Kidney epithelial cell (primary cell): Measurements from ENCODE around the gene NFAM1. TPM values are rescaled to one million over a fixed set of nuclear protein-coding genes. Genes with fewer than 3 reads are reported as not detected.

Experiments used
- DNase-seq: peaks from one replicate; pipeline ENCODE4 v3.0.0-alpha.2; 2010; ENCODE audit warnings: low read depth
- H3K27me3 ChIP-seq: 2 replicates; pipeline ENCODE4 v1.6.0; 2011; ENCODE audit warnings: low read length; ENCODE audit not compliant: control insufficient read depth, insufficient read depth
- H3K36me3 ChIP-seq: 2 replicates; pipeline ENCODE4 v1.5.1; 2011; ENCODE audit warnings: low read length; ENCODE audit not compliant: control insufficient read depth, insufficient read depth
- H3K4me3 ChIP-seq: 2 replicates; pipeline ENCODE4 v1.5.1; 2011; ENCODE audit warnings: low read depth, mild to moderate bottlenecking, control low read depth, low read length
- total RNA-seq: library from RNA; depleted of rRNA; stranded (reverse); fragments of >200 nt; gene quantifications from 2 replicates; pipeline ENCODE4 v1.2.3, GENCODE V29; 2015
- TF ChIP-seq, protein P1 (sequence below): IDR thresholded peaks from 2 replicates; pipeline ENCODE4 v1.5.1; 2011; ENCODE audit warnings: mild to moderate bottlenecking, moderate library complexity, low read length, control low read depth, inconsistent platforms; ENCODE audit not compliant: insufficient read depth, poor library complexity, severe bottlenecking

NFAM1 gene
- total RNA-seq, 1 donor from 2014 or later, result under 0.01 TPM

DNA sequence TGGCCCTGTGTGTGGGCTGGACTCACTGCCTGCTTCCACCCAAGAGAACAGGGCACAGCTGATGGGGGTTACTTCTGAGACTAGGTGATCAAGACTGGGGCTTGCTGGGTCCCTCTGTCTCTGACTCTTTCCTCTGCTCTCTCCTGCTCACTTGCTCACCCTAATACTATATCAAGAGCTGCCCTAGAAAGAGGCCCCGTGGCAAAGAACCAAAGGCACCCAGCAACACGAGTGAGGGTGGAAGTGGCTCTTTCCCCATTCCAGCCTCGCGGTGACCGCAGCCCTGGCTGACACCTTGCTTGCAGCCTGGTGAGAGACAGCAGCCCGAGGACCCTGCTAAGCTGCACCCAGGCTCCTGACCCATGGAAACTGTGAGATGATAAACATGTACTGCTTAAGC lies 20.7 kb upstream of the NFAM1 start:
- Histone ChIP-seq H3K27me3 (peaks cover 15% of the 10 kb centered on the region), H3K36me3 (no peaks in the 10 kb centered on the region), H3K4me3 (no peak overlapping the region)
- DNase-seq, result no peak
- TF ChIP-seq, protein P1, sequence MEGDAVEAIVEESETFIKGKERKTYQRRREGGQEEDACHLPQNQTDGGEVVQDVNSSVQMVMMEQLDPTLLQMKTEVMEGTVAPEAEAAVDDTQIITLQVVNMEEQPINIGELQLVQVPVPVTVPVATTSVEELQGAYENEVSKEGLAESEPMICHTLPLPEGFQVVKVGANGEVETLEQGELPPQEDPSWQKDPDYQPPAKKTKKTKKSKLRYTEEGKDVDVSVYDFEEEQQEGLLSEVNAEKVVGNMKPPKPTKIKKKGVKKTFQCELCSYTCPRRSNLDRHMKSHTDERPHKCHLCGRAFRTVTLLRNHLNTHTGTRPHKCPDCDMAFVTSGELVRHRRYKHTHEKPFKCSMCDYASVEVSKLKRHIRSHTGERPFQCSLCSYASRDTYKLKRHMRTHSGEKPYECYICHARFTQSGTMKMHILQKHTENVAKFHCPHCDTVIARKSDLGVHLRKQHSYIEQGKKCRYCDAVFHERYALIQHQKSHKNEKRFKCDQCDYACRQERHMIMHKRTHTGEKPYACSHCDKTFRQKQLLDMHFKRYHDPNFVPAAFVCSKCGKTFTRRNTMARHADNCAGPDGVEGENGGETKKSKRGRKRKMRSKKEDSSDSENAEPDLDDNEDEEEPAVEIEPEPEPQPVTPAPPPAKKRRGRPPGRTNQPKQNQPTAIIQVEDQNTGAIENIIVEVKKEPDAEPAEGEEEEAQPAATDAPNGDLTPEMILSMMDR, result no peak

DNA sequence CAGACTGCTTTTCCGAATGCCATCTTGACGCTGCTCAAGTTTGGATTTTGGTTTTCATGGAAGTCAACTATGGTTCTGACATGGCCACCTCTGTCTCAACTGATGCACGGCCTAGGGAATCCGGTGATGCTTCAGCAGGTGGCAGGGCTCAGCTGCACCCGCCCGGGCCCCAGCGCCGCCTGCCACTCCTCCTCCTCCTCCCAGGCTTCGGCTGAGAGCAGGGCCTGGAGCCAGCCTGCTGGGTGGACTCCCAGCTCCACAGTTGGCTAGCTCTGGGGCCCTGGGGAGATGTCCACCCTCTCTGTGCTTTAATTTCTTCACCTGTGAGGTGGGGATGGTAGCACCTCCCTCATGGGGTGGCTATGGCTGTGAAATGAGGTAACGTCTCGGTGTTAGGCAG lies 20.3 kb upstream of the NFAM1 start:
- TF ChIP-seq, protein P1, result no peak
- no peaks in the 10 kb centered on the region for H3K36me3 ChIP-seq
- no peak overlapping the region for H3K4me3 ChIP-seq
- peaks cover 15% of the 10 kb centered on the region for H3K27me3 ChIP-seq
- DNase-seq, result no peak

DNA sequence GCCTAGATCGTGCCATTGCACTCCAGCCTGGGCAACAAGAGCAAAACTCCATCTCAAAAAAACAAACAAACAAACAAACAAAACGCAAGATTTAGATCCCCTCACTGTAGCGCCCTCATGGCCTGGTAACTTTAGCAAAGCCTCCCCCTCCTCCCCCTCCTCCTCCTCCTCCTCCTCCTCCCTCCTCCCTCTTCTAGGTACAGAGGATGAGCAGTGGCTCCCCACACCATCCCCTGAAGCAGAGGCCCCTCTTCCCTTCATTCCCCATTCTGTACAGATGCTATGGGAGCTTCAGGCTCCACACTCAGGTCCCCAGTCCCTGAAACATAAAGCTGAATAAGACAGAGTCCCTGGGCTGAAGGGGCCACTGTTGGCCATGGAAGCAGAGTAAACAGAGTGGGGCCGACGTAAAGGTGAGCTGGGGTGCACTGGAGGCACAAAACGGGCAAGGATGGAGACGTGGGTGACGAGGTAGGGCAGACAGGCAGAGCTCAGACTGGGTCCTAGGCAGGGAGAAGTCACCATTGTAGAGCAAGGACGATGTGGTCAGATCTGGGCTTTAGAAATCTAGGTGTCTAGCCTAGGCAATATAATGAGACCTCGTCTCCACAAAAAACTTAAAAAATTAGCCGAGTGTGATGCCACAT lies 19.4 kb upstream of the NFAM1 start:
- Histone ChIP-seq H3K27me3 (peaks cover 15% of the 10 kb centered on the region), H3K36me3 (no peaks in the 10 kb centered on the region), H3K4me3 (no peak overlapping the region)
- TF ChIP-seq, protein P1, result no peak
- no peak for DNase-seq

DNA sequence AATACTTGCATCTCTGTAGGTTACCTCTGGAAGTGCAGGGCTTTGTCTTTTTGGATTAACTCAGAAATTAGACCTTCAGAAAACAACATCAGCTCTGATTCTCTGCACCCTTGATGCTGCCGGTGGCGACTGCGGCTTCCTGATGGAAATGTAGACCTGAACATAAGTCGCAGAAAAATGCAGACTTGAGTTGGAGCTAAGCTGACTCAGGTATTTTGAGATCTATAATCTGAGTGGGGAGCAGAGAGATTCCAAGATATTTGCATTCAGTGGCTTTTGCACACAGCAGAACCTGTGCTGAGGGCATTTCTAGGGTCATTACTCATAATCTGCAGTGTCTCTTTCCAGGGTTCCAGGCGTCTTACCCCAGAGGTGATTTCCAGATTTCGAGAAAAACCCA lies 18.7 kb upstream of the NFAM1 start:
- Histone ChIP-seq H3K36me3 (no peaks in the 10 kb centered on the region), H3K27me3 (peaks cover 15% of the 10 kb centered on the region)
- TF ChIP-seq, protein P1, result no peak

DNA sequence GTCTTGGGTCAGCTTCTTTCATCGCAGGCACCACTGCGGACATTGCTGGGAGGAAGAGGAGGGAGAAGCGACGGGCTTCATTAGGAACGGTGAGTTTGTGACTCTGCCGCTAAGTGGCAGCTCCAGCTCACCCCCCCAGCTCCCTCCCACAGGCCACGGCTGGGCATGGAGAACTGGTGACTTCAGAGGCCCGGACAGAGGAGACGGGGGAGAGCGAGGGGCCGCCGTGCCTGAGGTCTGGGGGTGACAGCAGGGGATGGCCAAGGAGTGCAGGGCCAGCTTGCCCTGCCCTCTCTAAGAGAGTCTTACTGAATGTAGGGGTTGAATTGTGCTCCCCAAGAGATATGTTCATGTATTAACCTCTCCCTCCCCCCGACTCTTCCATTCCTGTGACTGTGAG lies 13.9 kb upstream of the NFAM1 start:
- no peaks in the 10 kb centered on the region for H3K36me3 ChIP-seq
- no peak for DNase-seq
- TF ChIP-seq, protein P1, result no peak
- H3K4me3 ChIP-seq, result no peak overlapping the region
- H3K27me3 ChIP-seq, result peaks cover 2% of the 10 kb centered on the region

More for the DNA sequence above, 18.7 kb upstream of the NFAM1 start:
- H3K4me3 ChIP-seq, result no peak overlapping the region
- no peak for DNase-seq

DNA sequence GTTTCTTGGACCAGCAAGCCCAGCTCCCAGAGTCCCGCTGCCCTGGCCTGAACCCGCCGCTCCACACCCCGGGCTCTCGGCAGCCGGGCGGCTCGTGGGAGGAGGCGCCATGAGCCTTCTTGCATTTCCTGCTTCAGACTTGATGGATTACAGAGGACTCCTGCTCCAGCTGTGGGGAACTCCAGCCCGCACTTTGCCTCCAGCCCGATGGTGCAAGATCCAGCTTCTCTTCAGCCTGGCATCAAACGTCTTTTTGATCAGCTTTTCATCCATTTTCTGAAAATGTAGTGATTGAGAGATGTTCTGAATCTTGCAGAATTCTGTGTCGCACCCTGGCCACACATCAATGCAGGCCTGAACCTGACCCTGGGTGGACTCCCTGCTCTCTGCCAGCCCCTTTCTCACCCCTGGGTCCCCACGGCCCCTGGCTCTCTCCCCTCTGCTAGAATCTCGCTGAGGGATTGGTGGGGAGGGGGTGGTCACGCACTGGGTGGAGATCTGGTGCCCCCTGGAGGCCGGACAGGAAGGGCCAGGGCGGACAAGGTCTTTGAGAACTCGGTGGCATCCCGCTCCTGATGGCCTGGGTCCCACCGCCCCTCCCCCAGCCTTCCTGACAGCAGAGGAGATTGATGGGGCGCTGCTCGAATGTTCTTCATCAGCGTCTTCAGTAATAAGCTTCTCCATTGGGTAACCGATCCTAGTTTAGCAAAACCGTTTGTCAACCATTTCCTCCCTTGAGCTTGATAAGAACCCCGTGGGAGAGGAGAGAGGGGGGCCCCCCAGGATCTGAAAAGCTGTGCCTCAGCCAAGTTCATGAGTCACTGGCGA lies 12.1 kb upstream of the NFAM1 start:
- Histone ChIP-seq H3K27me3 (peaks cover under 1% of the 10 kb centered on the region), H3K36me3 (no peaks in the 10 kb centered on the region), H3K4me3 (peak overlapping the region; percentile 9)
- peak; percentile 52 for DNase-seq
- TF ChIP-seq, protein P1, result peak; percentile 83
